Upper lobe of right lung (tissue), 1 donor: ENCODE data around the gene IL1RAPL1. TPM values are rescaled to one million over a fixed set of nuclear protein-coding genes. Genes with fewer than 3 reads are reported as not detected.

Experiments
- ATAC-seq: fragments of 200-7000 bp; cut with Tn5 transposase; one replicate; pipeline ENCODE4 v1.9.1; 2020; ENCODE audit warnings: mild to moderate bottlenecking, moderate library complexity
- DNase-seq: peaks from one replicate; pipeline ENCODE4 v3.0.0-alpha.2; 2020
- H3K27ac ChIP-seq: fragments of 200-600 bp; one replicate; pipeline ENCODE4 v1.8.0; 2022
- H3K27me3 ChIP-seq: fragments of 200-600 bp; one replicate; pipeline ENCODE4 v1.8.0; 2022; ENCODE audit warnings: mild to moderate bottlenecking
- H3K36me3 ChIP-seq: fragments of 200-600 bp; one replicate; pipeline ENCODE4 v1.8.0; 2022
- H3K4me1 ChIP-seq: fragments of 200-600 bp; one replicate; pipeline ENCODE4 v1.8.0; 2022
- H3K4me3 ChIP-seq: fragments of 200-600 bp; one replicate; pipeline ENCODE4 v1.8.0; 2022; ENCODE audit warnings: mild to moderate bottlenecking
- H3K9me3 ChIP-seq: fragments of 200-600 bp; one replicate; pipeline ENCODE4 v1.8.0; 2022
- CTCF ChIP-seq: fragments of 200-600 bp; IDR thresholded peaks from one replicate; pipeline ENCODE4 v1.8.0; 2022; ENCODE audit warnings: antibody characterized with exemption
- intact Hi-C: fragments of 100-400 bp; cut with DNase I; formaldehyde crosslinking; loops from one replicate; pipeline ENCODE4 v1.11.0; 2022
- total RNA-seq: library from RNA; stranded (reverse); fragmentation: NEBNext Ultra II Directional; extraction: Animal tissue kit (Norgen Biotek cat#: 25700); gene quantifications from one replicate; pipeline ENCODE4 v1.2.1, GENCODE V29; 2021
- donor health status: DM: no; HTN: yes; CAD: no; lungs with severe emphysema.

The IL1RAPL1 gene
- total RNA-seq, 1 donor from 2014 or later = not detected

GRCh38 chrX:28693101-28693500 lies 105.9 kb downstream of the IL1RAPL1 start:
- no peak for ATAC-seq
- TF ChIP-seq CTCF = no peak
- DNase-seq = no peak
- Histone ChIP-seq H3K4me3 (no peak overlapping the region), H3K4me1 (no peaks in the 10 kb centered on the region), H3K27me3 (no peaks in the 10 kb centered on the region), H3K36me3 (no peaks in the 10 kb centered on the region), H3K27ac (no peak overlapping the region), H3K9me3 (no peaks in the 10 kb centered on the region)
- intact Hi-C loops = no loop called here

DNA sequence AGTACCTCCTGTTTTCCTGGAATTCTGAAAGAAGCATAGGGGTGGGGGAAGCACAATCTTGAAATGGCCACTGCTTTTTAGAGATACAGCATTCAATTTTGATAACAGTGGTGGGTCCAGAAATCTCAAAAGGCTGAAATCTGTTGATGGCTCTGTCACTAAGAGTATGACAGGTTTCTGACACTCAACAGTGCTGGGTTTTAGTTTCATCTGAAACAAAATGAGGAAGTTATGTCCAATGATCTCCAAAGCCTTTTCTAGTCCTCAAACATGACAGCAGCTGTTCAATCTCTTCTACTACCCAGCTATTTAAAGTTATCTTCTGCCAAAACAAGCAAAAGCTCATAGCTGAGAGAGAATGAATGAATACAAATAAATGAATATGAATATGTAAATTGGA lies 110.5 kb downstream of the IL1RAPL1 start:
- TF ChIP-seq CTCF = no peak
- Histone ChIP-seq H3K36me3 (no peaks in the 10 kb centered on the region), H3K27me3 (no peaks in the 10 kb centered on the region), H3K4me3 (no peak overlapping the region), H3K27ac (no peak overlapping the region), H3K4me1 (no peaks in the 10 kb centered on the region), H3K9me3 (no peaks in the 10 kb centered on the region)
- no peak for ATAC-seq
- DNase-seq = no peak
- intact Hi-C loops = no loop called here

GRCh38 chrX:28701222-28701621 lies 114.0 kb downstream of the IL1RAPL1 start:
- intact Hi-C loops = no loop called here
- Histone ChIP-seq H3K27ac (no peak overlapping the region), H3K9me3 (no peaks in the 10 kb centered on the region)

GRCh38 chrX:28706964-28707363 lies 119.7 kb downstream of the IL1RAPL1 start:
- no peaks in the 10 kb centered on the region for H3K27me3 ChIP-seq
- ATAC-seq = no peak
- intact Hi-C loops = no loop called here
- no peaks in the 10 kb centered on the region for H3K4me1 ChIP-seq
- H3K27ac ChIP-seq = no peak overlapping the region
- H3K9me3 ChIP-seq = no peaks in the 10 kb centered on the region
- no peak overlapping the region for H3K4me3 ChIP-seq
- no peak for DNase-seq
- H3K36me3 ChIP-seq = no peaks in the 10 kb centered on the region
- no peak for TF ChIP-seq CTCF

More at GRCh38 chrX:28701222-28701621, 114.0 kb downstream of the IL1RAPL1 start:
- Histone ChIP-seq H3K4me1 (no peaks in the 10 kb centered on the region), H3K27me3 (no peaks in the 10 kb centered on the region), H3K4me3 (no peak overlapping the region), H3K36me3 (no peaks in the 10 kb centered on the region)
- ATAC-seq = no peak
- TF ChIP-seq CTCF = no peak
- no peak for DNase-seq

DNA sequence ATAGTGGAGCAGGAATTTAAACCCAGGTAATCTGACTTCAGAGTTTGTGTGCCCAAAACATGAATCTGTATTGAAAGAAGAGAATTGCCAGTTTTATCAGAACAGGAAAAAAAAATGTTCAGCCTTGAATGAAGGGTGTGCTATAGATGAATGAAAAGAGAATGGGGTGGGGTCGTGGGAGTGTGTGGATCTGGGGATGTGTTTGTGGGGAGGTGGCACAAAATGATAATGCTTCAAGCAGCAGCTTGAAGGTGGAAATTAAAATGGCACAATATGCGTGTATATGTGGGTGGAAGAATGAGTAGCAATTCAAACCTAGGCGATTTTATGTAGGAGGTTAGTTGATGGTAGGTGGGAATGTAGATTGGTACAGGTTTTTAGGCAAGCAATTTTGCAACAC lies 122.2 kb downstream of the IL1RAPL1 start:
- Histone ChIP-seq H3K36me3 (no peaks in the 10 kb centered on the region), H3K27ac (no peak overlapping the region), H3K4me3 (no peak overlapping the region), H3K9me3 (no peaks in the 10 kb centered on the region), H3K4me1 (no peaks in the 10 kb centered on the region), H3K27me3 (no peaks in the 10 kb centered on the region)
- intact Hi-C loops = no loop called here
- no peak for TF ChIP-seq CTCF
- ATAC-seq (no peak), DNase-seq (no peak)

DNA sequence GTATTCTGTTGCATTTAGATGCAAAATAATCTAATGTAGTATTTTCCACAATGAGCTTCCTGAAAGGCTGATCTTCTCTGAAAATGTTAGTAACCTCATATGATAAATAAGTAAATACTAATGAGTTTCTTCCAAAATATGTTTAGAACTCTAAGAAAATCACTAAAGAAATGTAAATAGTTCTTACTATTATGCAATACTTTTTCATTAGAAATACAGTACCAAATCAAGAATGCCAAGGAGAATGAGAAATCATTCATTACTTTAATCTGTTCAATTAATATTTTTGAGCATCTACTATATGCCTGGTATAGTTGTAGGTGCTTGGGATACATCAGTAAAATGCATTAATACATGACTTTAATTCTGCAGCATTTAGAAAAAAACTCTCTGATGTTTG lies 130.6 kb downstream of the IL1RAPL1 start:
- H3K9me3 ChIP-seq = no peaks in the 10 kb centered on the region
- no peaks in the 10 kb centered on the region for H3K4me1 ChIP-seq
- DNase-seq = no peak

More for the DNA sequence above, 130.6 kb downstream of the IL1RAPL1 start:
- ATAC-seq = no peak
- Histone ChIP-seq H3K27me3 (no peaks in the 10 kb centered on the region), H3K36me3 (no peaks in the 10 kb centered on the region), H3K4me3 (no peak overlapping the region), H3K27ac (no peak overlapping the region)
- no peak for TF ChIP-seq CTCF
- intact Hi-C loops = no loop called here
